GM12878 (cell line): ENCODE measurements around the gene CHMP4B. TPM values are rescaled to one million over a fixed set of nuclear protein-coding genes. Genes with fewer than 3 reads are reported as not detected.

Experiments
- ATAC-seq: fragments of 200-7000 bp; cut with Tn5 transposase; 3 replicates; pipeline ENCODE4 v1.9.1; 2020; ENCODE audit warnings: mild to moderate bottlenecking, moderate library complexity
- BruUV-seq: library from RNA; stranded (reverse); fragments of 400-500 nt; replicated peaks from 2 replicates; lab custom pipeline; 2021; lab: Mats Ljungman, UMichigan
- CTCF ChIA-PET: fragments of 300-600 bp; sonication (Branson Sonifier 250); formaldehyde crosslinking; extraction: SDS; loops from one replicate; lab custom pipeline; 2021; ENCODE audit warnings: inconsistent platforms; lab: Yijun Ruan, JAX
- POLR2A ChIA-PET: fragments of 350-600 bp; formaldehyde crosslinking; extraction: SDS; loops from one replicate; lab custom pipeline; 2021; ENCODE audit warnings: inconsistent platforms; lab: Charles Lee
- RAD21 ChIA-PET: fragments of 300-600 bp; sonication (Branson Sonifier 250); formaldehyde crosslinking; loops from one replicate; lab custom pipeline; 2023; ENCODE audit warnings: antibody characterized with exemption; ENCODE audit not compliant: unreplicated experiment; lab: Charles Lee
- SMC1A ChIA-PET: fragments of 300-600 bp; sonication (Branson Sonifier 250); formaldehyde crosslinking; loops from one replicate; lab custom pipeline; 2023; ENCODE audit not compliant: unreplicated experiment, uncharacterized antibody; lab: Charles Lee
- DNase-seq: peaks from one replicate; pipeline ENCODE4 v3.0.0-alpha.2; 2011; ENCODE audit warnings: low read depth, low spot score
- FAIRE-seq: peaks from 3 replicates; lab custom pipeline; 2011; peaks lifted over from hg19 to GRCh38; lab: Jason Lieb, UNC
- H2AFZ ChIP-seq: 2 replicates; pipeline ENCODE4 v1.6.0; 2011; ENCODE audit warnings: low read depth, low read length, control low read depth; ENCODE audit not compliant: control insufficient read depth
- H3K27ac ChIP-seq: 2 replicates; pipeline ENCODE4 v1.5.1; 2011; ENCODE audit warnings: control low read depth; ENCODE audit not compliant: control insufficient read depth, insufficient read depth
- H3K27me3 ChIP-seq, 2 experiments: replicated peaks in 1 of 2; 2 replicates each; pipeline versions ENCODE4 v1.6.0 to v1.6.1; 2011; ENCODE audit warnings: low read length in 1 of 2; ENCODE audit not compliant: control insufficient read depth in 2 of 2, insufficient read depth in 2 of 2
- H3K36me3 ChIP-seq, 2 experiments: 2 replicates each; pipeline ENCODE4 v1.5.1; 2011; ENCODE audit warnings: low read length in 1 of 2; ENCODE audit not compliant: control insufficient read depth in 2 of 2, insufficient read depth in 2 of 2
- H3K4me1 ChIP-seq: 2 replicates; pipeline ENCODE4 v1.6.1; 2011; ENCODE audit warnings: mild to moderate bottlenecking, low read length, moderate library complexity, mixed read lengths; ENCODE audit not compliant: control insufficient read depth, insufficient read depth
- H3K4me2 ChIP-seq: 2 replicates; pipeline ENCODE4 v1.6.0; 2011; ENCODE audit warnings: control low read depth; ENCODE audit not compliant: control insufficient read depth, insufficient read depth
- H3K4me3 ChIP-seq: fragments of 200-600 bp; sonication (generic); 2 replicates; pipeline ENCODE4 v1.5.1; 2016
- H3K79me2 ChIP-seq: 2 replicates; pipeline ENCODE4 v1.6.0; 2011; ENCODE audit warnings: low read length; ENCODE audit not compliant: control insufficient read depth, insufficient read depth
- H3K9ac ChIP-seq: 2 replicates; pipeline ENCODE4 v1.8.0; 2011; ENCODE audit warnings: low read length, control low read depth, mixed read lengths; ENCODE audit not compliant: control insufficient read depth, insufficient read depth
- H3K9me3 ChIP-seq: replicated peaks from 3 replicates; pipeline ENCODE4 v1.5.1; 2011; ENCODE audit warnings: mild to moderate bottlenecking, low read length; ENCODE audit not compliant: control insufficient read depth, insufficient read depth
- H4K20me1 ChIP-seq: 2 replicates; pipeline ENCODE4 v1.6.0; 2011; ENCODE audit not compliant: control insufficient read depth, insufficient read depth
- BMI1 ChIP-seq: fragments of 450-650 bp; IDR thresholded peaks from 2 replicates; pipeline ENCODE4 v1.6.1; 2016; ENCODE audit warnings: mild to moderate bottlenecking, moderate library complexity, borderline replicate concordance
- CBFB ChIP-seq: IDR thresholded peaks from 2 replicates; pipeline ENCODE4 v1.6.1; 2016; ENCODE audit warnings: antibody characterized with exemption, low read depth
- CHD4 ChIP-seq: fragments of 200-600 bp; sonication (generic); IDR thresholded peaks from 2 replicates; pipeline ENCODE4 v1.6.1; 2016; ENCODE audit warnings: mild to moderate bottlenecking
- ETV6 ChIP-seq, 2 experiments: fragments of 450-650 bp in 1 of 2; IDR thresholded peaks in 1 of 2; conservative IDR thresholded peaks in 1 of 2; 2 replicates each; pipeline ENCODE4 v1.6.1; 2014; ENCODE audit warnings: antibody characterized with exemption in 1 of 2, borderline replicate concordance in 1 of 2, low read depth in 1 of 2, mild to moderate bottlenecking in 1 of 2, moderate library complexity in 1 of 2
- EZH2 ChIP-seq: IDR thresholded peaks from 2 replicates; pipeline ENCODE4 v1.6.1; 2012; ENCODE audit warnings: low read depth, mild to moderate bottlenecking, control low read depth, inconsistent platforms, low read length, borderline replicate concordance; ENCODE audit not compliant: control insufficient read depth
- FOS ChIP-seq: IDR thresholded peaks from 3 replicates; pipeline ENCODE4 v1.6.1; 2011; ENCODE audit warnings: borderline replicate concordance; ENCODE audit not compliant: insufficient read length; ENCODE audit errors: extremely low read depth
- GABPA ChIP-seq: IDR thresholded peaks from 2 replicates; pipeline ENCODE4 v1.6.1; 2014; ENCODE audit warnings: antibody characterized with exemption, low read depth, mild to moderate bottlenecking, inconsistent platforms
- HCFC1 ChIP-seq: fragments of 150-350 bp; IDR thresholded peaks from 2 replicates; pipeline ENCODE4 v1.6.1; 2014; ENCODE audit warnings: low read length
- MTA2 ChIP-seq: fragments of 450-650 bp; IDR thresholded peaks from 2 replicates; pipeline ENCODE4 v1.6.1; 2016; ENCODE audit warnings: low read depth, mild to moderate bottlenecking, moderate library complexity
- NR2C2 ChIP-seq: IDR thresholded peaks from 2 replicates; pipeline ENCODE4 v1.6.1; 2011; ENCODE audit warnings: borderline replicate concordance, low read depth; ENCODE audit not compliant: control insufficient read depth, insufficient read length
- NR2F1 ChIP-seq: fragments of 450-650 bp; conservative IDR thresholded peaks from 2 replicates; pipeline ENCODE4 v1.6.1; 2017; ENCODE audit warnings: mild to moderate bottlenecking
- RAD21 ChIP-seq: IDR thresholded peaks from 2 replicates; pipeline ENCODE4 v1.6.1; 2011; ENCODE audit warnings: mild to moderate bottlenecking, low read depth, low read length, moderate library complexity; ENCODE audit not compliant: insufficient read depth
- RAD51 ChIP-seq: fragments of 450-650 bp; IDR thresholded peaks from 2 replicates; pipeline ENCODE4 v1.6.1; 2016; ENCODE audit warnings: moderate library complexity, mild to moderate bottlenecking, inconsistent platforms
- RBBP5 ChIP-seq: fragments of 200-600 bp; sonication (generic); conservative IDR thresholded peaks from 2 replicates; pipeline ENCODE4 v1.6.1; 2016
- RUNX3 ChIP-seq: IDR thresholded peaks from 2 replicates; pipeline ENCODE4 v1.6.1; 2012; ENCODE audit warnings: low read length, inconsistent platforms
- SMARCA5 ChIP-seq: fragments of 450-650 bp; IDR thresholded peaks from 2 replicates; pipeline ENCODE4 v1.6.1; 2017; ENCODE audit warnings: mild to moderate bottlenecking
- TARDBP ChIP-seq: IDR thresholded peaks from 2 replicates; pipeline ENCODE4 v1.6.1; 2016; ENCODE audit warnings: borderline replicate concordance
- ZSCAN29 ChIP-seq: fragments of 450-650 bp; IDR thresholded peaks from 2 replicates; pipeline ENCODE4 v1.6.1; 2017; ENCODE audit warnings: mild to moderate bottlenecking, moderate library complexity
- WGBS: methylation state at CpG from one replicate; pipeline ENCODE4 v1.1.6; 2016; ENCODE audit warnings: low lambda C conversion rate; ENCODE audit not compliant: insufficient replicate concordance, insufficient coverage; ENCODE audit errors: missing lambda C conversion rate; 5-methylcytosine and 5-hydroxymethylcytosine counted together
- in situ Hi-C: fragments of 300-500 bp; cut with MboI; formaldehyde crosslinking; loops from 9 replicates; pipeline ENCODE4 v1.14.3; 2018; ENCODE audit warnings: mixed read lengths
- intact Hi-C: fragments of 100-400 bp; cut with micrococcal nuclease; formaldehyde crosslinking; loops from one replicate; pipeline ENCODE4 v1.14.2; 2022; ENCODE audit not compliant: unreplicated experiment
- polyA plus RNA-seq, 11 experiments: library from polyadenylated mRNA; depleted of rRNA in 4 of 11; unstranded in 6 of 11; stranded (reverse) in 5 of 11; fragments of >200 nt; fragmentation: Nextera tagmentation in 4 of 11; fragmentation: Illumina TruSeq in 1 of 11; extraction: Ambion mirVana in 4 of 11; extraction: Trizol in 1 of 11; gene quantifications; 1 replicate in 1 of 11; 2 replicates in 10 of 11; pipeline versions ENCODE4 v1.2.1 to v1.2.3, GENCODE V29; 2011 to 2016; ENCODE audit warnings: inconsistent platforms in 2 of 11, missing spikeins in 2 of 11, low read depth in 1 of 11
- total RNA-seq, 4 experiments: library from RNA; depleted of rRNA in 3 of 4; stranded (reverse); fragments of >200 nt in 3 of 4; fragmentation: Illumina TruSeq in 1 of 4; extraction: Trizol in 1 of 4; gene quantifications; 2 replicates each; pipeline versions ENCODE4 v1.2.1 to v1.2.3, GENCODE V29; 2013 to 2021
- TF ChIP-seq, protein P1 (sequence below): fragments of 450-650 bp; IDR thresholded peaks from 2 replicates; pipeline ENCODE4 v1.6.1; 2017; ENCODE audit warnings: antibody characterized with exemption, mild to moderate bottlenecking, moderate library complexity
- TF ChIP-seq, protein P2 (sequence below): fragments of 450-650 bp; IDR thresholded peaks from 2 replicates; pipeline ENCODE4 v1.6.1; 2017; ENCODE audit warnings: borderline replicate concordance

CHMP4B gene
- total and polyA plus RNA-seq, 10 of the 15 experiments (the other 5 are each of a cell fraction or from before 2014, with no cell fraction given) = 4.2 to 118 (median 49.6) TPM

DNA sequence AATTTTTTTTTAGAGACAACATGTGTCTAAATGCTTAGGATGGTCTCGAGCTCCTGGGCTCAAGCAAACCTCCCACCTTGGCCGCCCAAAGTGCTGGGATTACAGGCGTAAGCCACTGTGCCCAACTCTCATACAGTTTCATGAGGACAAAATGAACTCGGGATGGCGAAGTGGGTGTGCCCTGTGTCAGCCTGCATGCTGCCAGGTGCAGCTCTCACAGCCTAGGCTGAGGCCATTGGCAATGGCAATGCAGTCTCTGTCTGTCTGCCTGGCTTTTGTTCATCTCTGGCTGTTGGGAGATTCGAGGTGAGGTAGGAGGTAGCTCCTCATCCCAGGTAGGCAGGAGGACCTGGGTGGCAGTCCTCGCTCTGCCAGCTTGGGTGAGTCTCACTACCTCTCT is 88.0 kb downstream of the CHMP4B start:
- no peak for DNase-seq
- RAD21 ChIA-PET = no interaction called here
- Histone ChIP-seq H4K20me1 (no peaks in the 10 kb centered on the region), H3K4me3 (no peak overlapping the region), H3K27me3 (peaks cover 0 to 2% of the 10 kb centered on the region in 2 experiments; a peak in 2 of 4 replicates), H2AFZ (no peak overlapping the region), H3K79me2 (no peaks in the 10 kb centered on the region), H3K9me3 (no peaks in the 10 kb centered on the region), H3K4me2 (no peak overlapping the region), H3K4me1 (no peaks in the 10 kb centered on the region), H3K27ac (no peak overlapping the region), H3K9ac (no peak overlapping the region), H3K36me3 (no peaks in the 10 kb centered on the region)
- SMC1A ChIA-PET = interaction anchor here (1.1 to 1.2 kb wide), 2 partner anchors 18 to 33 kb away, joined by 3 read pairs; no protein-coding TSS in a partner anchor
- BruUV-seq = no TSS peak
- POLR2A ChIA-PET = no interaction called here
- intact Hi-C loops (no loop called here), in situ Hi-C loops (no loop called here)
- no peak for FAIRE-seq
- no peak for ATAC-seq
- WGBS = 32% methylated on average over 7 of the region's 7 CpGs
- TF ChIP-seq NR2F1 (no peak), CHD4 (no peak), ETV6 (conservative IDR thresholded peaks at IDR 0.05 in 1 of 2, IDR thresholded peaks at IDR 0.05 in 1 of 2; ENCODE audit: borderline replicate concordance in 1 of 2, low read depth in 1 of 2) (no peak), GABPA (no peak), RBBP5 (no peak), TARDBP (no peak), BMI1 (no peak), CBFB (no peak), SMARCA5 (no peak), NR2C2 (no peak), MTA2 (no peak), HCFC1 (no peak), ZSCAN29 (no peak), RAD21 (no peak), FOS (no peak), RUNX3 (no peak), RAD51 (no peak), EZH2 (no peak)
- TF ChIP-seq, protein P1, sequence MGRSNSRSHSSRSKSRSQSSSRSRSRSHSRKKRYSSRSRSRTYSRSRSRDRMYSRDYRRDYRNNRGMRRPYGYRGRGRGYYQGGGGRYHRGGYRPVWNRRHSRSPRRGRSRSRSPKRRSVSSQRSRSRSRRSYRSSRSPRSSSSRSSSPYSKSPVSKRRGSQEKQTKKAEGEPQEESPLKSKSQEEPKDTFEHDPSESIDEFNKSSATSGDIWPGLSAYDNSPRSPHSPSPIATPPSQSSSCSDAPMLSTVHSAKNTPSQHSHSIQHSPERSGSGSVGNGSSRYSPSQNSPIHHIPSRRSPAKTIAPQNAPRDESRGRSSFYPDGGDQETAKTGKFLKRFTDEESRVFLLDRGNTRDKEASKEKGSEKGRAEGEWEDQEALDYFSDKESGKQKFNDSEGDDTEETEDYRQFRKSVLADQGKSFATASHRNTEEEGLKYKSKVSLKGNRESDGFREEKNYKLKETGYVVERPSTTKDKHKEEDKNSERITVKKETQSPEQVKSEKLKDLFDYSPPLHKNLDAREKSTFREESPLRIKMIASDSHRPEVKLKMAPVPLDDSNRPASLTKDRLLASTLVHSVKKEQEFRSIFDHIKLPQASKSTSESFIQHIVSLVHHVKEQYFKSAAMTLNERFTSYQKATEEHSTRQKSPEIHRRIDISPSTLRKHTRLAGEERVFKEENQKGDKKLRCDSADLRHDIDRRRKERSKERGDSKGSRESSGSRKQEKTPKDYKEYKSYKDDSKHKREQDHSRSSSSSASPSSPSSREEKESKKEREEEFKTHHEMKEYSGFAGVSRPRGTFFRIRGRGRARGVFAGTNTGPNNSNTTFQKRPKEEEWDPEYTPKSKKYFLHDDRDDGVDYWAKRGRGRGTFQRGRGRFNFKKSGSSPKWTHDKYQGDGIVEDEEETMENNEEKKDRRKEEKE = no peak
- TF ChIP-seq, protein P2, sequence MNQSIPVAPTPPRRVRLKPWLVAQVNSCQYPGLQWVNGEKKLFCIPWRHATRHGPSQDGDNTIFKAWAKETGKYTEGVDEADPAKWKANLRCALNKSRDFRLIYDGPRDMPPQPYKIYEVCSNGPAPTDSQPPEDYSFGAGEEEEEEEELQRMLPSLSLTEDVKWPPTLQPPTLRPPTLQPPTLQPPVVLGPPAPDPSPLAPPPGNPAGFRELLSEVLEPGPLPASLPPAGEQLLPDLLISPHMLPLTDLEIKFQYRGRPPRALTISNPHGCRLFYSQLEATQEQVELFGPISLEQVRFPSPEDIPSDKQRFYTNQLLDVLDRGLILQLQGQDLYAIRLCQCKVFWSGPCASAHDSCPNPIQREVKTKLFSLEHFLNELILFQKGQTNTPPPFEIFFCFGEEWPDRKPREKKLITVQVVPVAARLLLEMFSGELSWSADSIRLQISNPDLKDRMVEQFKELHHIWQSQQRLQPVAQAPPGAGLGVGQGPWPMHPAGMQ = no peak
- CTCF ChIA-PET = interaction anchor here (0.6 to 1.5 kb wide), 3 partner anchors 16 to 574 kb away, joined by 3 to 6 read pairs (median 3); no protein-coding TSS in a partner anchor
